HCT116 (cell line): ENCODE measurements around the gene GALNT18. TPM values are rescaled to one million over a fixed set of nuclear protein-coding genes. Genes with fewer than 3 reads are reported as not detected.

Source experiments
- ATAC-seq: fragments of 200-7000 bp; cut with Tn5 transposase; 2 replicates; pipeline ENCODE4 v1.9.1; 2020; ENCODE audit warnings: mild to moderate bottlenecking, moderate library complexity
- BruUV-seq: library from RNA; stranded (reverse); fragments of 400-500 nt; replicated peaks from 2 replicates; lab custom pipeline; 2021; lab: Mats Ljungman, UMichigan
- CTCF ChIA-PET: fragments of 300-600 bp; sonication (Branson Sonifier 250); formaldehyde crosslinking; loops from one replicate; lab custom pipeline; 2021; ENCODE audit warnings: antibody characterized with exemption; lab: Charles Lee
- POLR2A ChIA-PET: fragments of 300-600, 350-600 bp; sonication (Branson Sonifier 250); formaldehyde crosslinking; loops from one replicate; lab custom pipeline; 2021; ENCODE audit warnings: antibody characterized with exemption; lab: Charles Lee
- RAD21 ChIA-PET, 2 experiments: fragments of 300-600 bp; sonication (Branson Sonifier 250); formaldehyde crosslinking; loops; one replicate each; lab custom pipeline; 2023; ENCODE audit warnings: low total read pairs in 2 of 2; ENCODE audit not compliant: uncharacterized antibody in 2 of 2, unreplicated experiment in 2 of 2, low non-redundant PET in 1 of 2; lab: Charles Lee
- DNase-seq: peaks from one replicate; pipeline ENCODE4 v3.0.0-alpha.2; 2010; ENCODE audit warnings: low read depth, low spot score
- H2AFZ ChIP-seq: fragments of 200-600 bp; shearing (Covaris generic), sonication (generic); 2 replicates; pipeline ENCODE4 v1.6.1; 2017; ENCODE audit warnings: low read depth, mixed run types, mixed read lengths, antibody characterized with exemption, low read length; ENCODE audit not compliant: poor library complexity, severe bottlenecking
- H3K27ac ChIP-seq: 2 replicates; pipeline ENCODE4 v1.5.1; 2012; ENCODE audit warnings: low read depth, low read length
- H3K27me3 ChIP-seq: fragments of 200-600 bp; sonication (generic); 2 replicates; pipeline ENCODE4 v1.6.1; 2016; ENCODE audit warnings: mixed run types, low read length, mixed read lengths; ENCODE audit not compliant: insufficient read depth
- H3K36me3 ChIP-seq, 2 experiments: fragments of 200-500 bp in 1 of 2; fragments of 200-600 bp in 1 of 2; sonication (Bioruptor generic) in 1 of 2; sonication (generic) in 1 of 2; 2 replicates each; pipeline versions ENCODE4 v1.5.1 to v1.6.1; 2014 to 2016; ENCODE audit warnings: low read length in 2 of 2, inconsistent platforms in 1 of 2, mixed read lengths in 1 of 2, mixed run types in 1 of 2; ENCODE audit not compliant: insufficient read depth in 2 of 2, control insufficient read depth in 1 of 2
- H3K4me1 ChIP-seq, 2 experiments: fragments of 200-600 bp in 1 of 2; sonication (generic) in 1 of 2; 2 replicates each; pipeline versions ENCODE4 v1.5.1 to v1.6.1; 2012 to 2017; ENCODE audit warnings: low read length in 2 of 2, inconsistent platforms in 1 of 2, mild to moderate bottlenecking in 1 of 2, mixed read lengths in 1 of 2, mixed run types in 1 of 2, moderate library complexity in 1 of 2; ENCODE audit not compliant: insufficient read depth in 2 of 2, control insufficient read depth in 1 of 2
- H3K4me2 ChIP-seq: fragments of 200-600 bp; sonication (generic); 2 replicates; pipeline ENCODE4 v1.6.1; 2017; ENCODE audit warnings: mixed run types, low read length, mixed read lengths
- H3K4me3 ChIP-seq, 2 experiments: fragments of 200-600 bp in 1 of 2; sonication (generic) in 1 of 2; replicated peaks in 1 of 2; 2 replicates each; pipeline ENCODE4 v1.5.1; 2011 to 2016; ENCODE audit warnings: low read length in 2 of 2, control low read depth in 1 of 2, low read depth in 1 of 2, mild to moderate bottlenecking in 1 of 2, mixed read lengths in 1 of 2, mixed run types in 1 of 2
- H3K79me2 ChIP-seq: fragments of 200-600 bp; sonication (generic); 2 replicates; pipeline ENCODE4 v1.6.1; 2017; ENCODE audit warnings: mild to moderate bottlenecking, mixed run types, low read length, moderate library complexity, mixed read lengths; ENCODE audit not compliant: insufficient read depth
- H3K9ac ChIP-seq: fragments of 200-600 bp; sonication (generic); 2 replicates; pipeline ENCODE4 v1.6.1; 2016; ENCODE audit warnings: low read length, mixed read lengths
- H3K9me2 ChIP-seq: fragments of 200-600 bp; sonication (generic), shearing (Covaris generic); 2 replicates; pipeline ENCODE4 v1.6.1; 2017; ENCODE audit warnings: mixed run types, mild to moderate bottlenecking, moderate library complexity; ENCODE audit not compliant: insufficient read depth
- H3K9me3 ChIP-seq, 2 experiments: fragments of 200-500 bp in 1 of 2; fragments of 200-600 bp in 1 of 2; sonication (Bioruptor generic) in 1 of 2; sonication (generic) in 1 of 2; 2 replicates each; pipeline ENCODE4 v1.6.1; 2014 to 2017; ENCODE audit warnings: low read length in 2 of 2, mixed read lengths in 2 of 2, inconsistent platforms in 1 of 2, low read depth in 1 of 2, mild to moderate bottlenecking in 1 of 2, mixed run types in 1 of 2, moderate library complexity in 1 of 2; ENCODE audit not compliant: control insufficient read depth in 1 of 2, insufficient read depth in 1 of 2
- H4K20me1 ChIP-seq: fragments of 200-600 bp; sonication (generic), shearing (Covaris generic); 2 replicates; pipeline ENCODE4 v1.6.1; 2017; ENCODE audit warnings: mixed run types, mild to moderate bottlenecking, moderate library complexity; ENCODE audit not compliant: insufficient read depth
- CBX3 ChIP-seq: IDR thresholded peaks from 2 replicates; pipeline ENCODE4 v1.6.1; 2012; ENCODE audit warnings: low read depth
- CEBPB ChIP-seq: IDR thresholded peaks from 2 replicates; pipeline ENCODE4 v1.6.1; 2012; ENCODE audit warnings: low read depth
- EGR1 ChIP-seq: IDR thresholded peaks from 2 replicates; pipeline ENCODE4 v1.6.1; 2012; ENCODE audit warnings: low read depth
- ELF1 ChIP-seq: IDR thresholded peaks from 2 replicates; pipeline ENCODE4 v1.6.1; 2012; ENCODE audit warnings: low read depth, borderline replicate concordance
- EZH2 ChIP-seq: fragments of 200-600 bp; sonication (generic); IDR thresholded peaks from 2 replicates; pipeline ENCODE4 v1.6.1; 2017; ENCODE audit warnings: antibody characterized with exemption, mixed run types
- EZH2phosphoT487 ChIP-seq: fragments of 200-600 bp; IDR thresholded peaks from 2 replicates; pipeline ENCODE4 v1.6.1; 2018; ENCODE audit warnings: antibody characterized with exemption, borderline replicate concordance
- FOSL1 ChIP-seq: IDR thresholded peaks from 2 replicates; pipeline ENCODE4 v1.6.1; 2012; ENCODE audit warnings: low read depth
- POLR2A ChIP-seq: IDR thresholded peaks from 2 replicates; pipeline ENCODE4 v1.7.0; 2011; ENCODE audit warnings: borderline replicate concordance; ENCODE audit not compliant: insufficient read depth, insufficient read length; ENCODE audit errors: extremely low read depth
- POLR2AphosphoS5 ChIP-seq: IDR thresholded peaks from 2 replicates; pipeline ENCODE4 v1.6.1; 2011; ENCODE audit warnings: mild to moderate bottlenecking, low read depth, low read length, moderate library complexity
- RAD21 ChIP-seq: IDR thresholded peaks from 2 replicates; pipeline ENCODE4 v1.6.1; 2012; ENCODE audit warnings: low read depth, mild to moderate bottlenecking
- SIN3A ChIP-seq: IDR thresholded peaks from 2 replicates; pipeline ENCODE4 v1.6.1; 2012; ENCODE audit warnings: low read depth
- SRF ChIP-seq: IDR thresholded peaks from 2 replicates; pipeline ENCODE4 v1.6.1; 2012; ENCODE audit warnings: low read depth
- TCF7L2 ChIP-seq: IDR thresholded peaks from 2 replicates; pipeline ENCODE4 v1.7.0; 2011; ENCODE audit warnings: borderline replicate concordance, inconsistent platforms; ENCODE audit not compliant: insufficient read depth, insufficient read length; ENCODE audit errors: extremely low read depth
- YY1 ChIP-seq: IDR thresholded peaks from 2 replicates; pipeline ENCODE4 v1.6.1; 2011; ENCODE audit warnings: low read length, low read depth, moderate library complexity, mild to moderate bottlenecking; ENCODE audit not compliant: insufficient replicate concordance; ENCODE audit errors: extremely low read depth
- ZBTB33 ChIP-seq: IDR thresholded peaks from 2 replicates; pipeline ENCODE4 v1.6.1; 2011; ENCODE audit warnings: mild to moderate bottlenecking, low read length, moderate library complexity; ENCODE audit not compliant: insufficient replicate concordance; ENCODE audit errors: extremely low read depth
- ZFX ChIP-seq: fragments of 450-650 bp; IDR thresholded peaks from 2 replicates; pipeline ENCODE4 v1.6.1; 2017
- ZNF274 ChIP-seq: fragments of 200-500 bp; sonication (Bioruptor generic); IDR thresholded peaks from 2 replicates; pipeline ENCODE4 v1.6.1; 2014; ENCODE audit warnings: mild to moderate bottlenecking, low read depth, low read length, inconsistent platforms
- intact Hi-C: fragments of 100-400 bp; cut with micrococcal nuclease; formaldehyde crosslinking; loops from 2 replicates; pipeline ENCODE4 v1.10.0; 2022
- total RNA-seq: library from RNA; stranded (reverse); gene quantifications from one replicate; pipeline ENCODE4 v1.2.1, GENCODE V29; 2021; ENCODE audit not compliant: unreplicated experiment
- TF ChIP-seq, protein P1 (sequence below), 3 experiments: fragments of 200-600 bp in 1 of 3; sonication (generic) in 1 of 3; IDR thresholded peaks in 2 of 3; conservative IDR thresholded peaks in 1 of 3; 2 replicates each; pipeline ENCODE4 v1.5.1; 2012 to 2017; ENCODE audit warnings: low read depth in 2 of 3, low read length in 2 of 3, antibody characterized with exemption in 1 of 3, borderline replicate concordance in 1 of 3, control low read depth in 1 of 3, mild to moderate bottlenecking in 1 of 3, mixed read lengths in 1 of 3, mixed run types in 1 of 3, moderate library complexity in 1 of 3; ENCODE audit not compliant: insufficient read depth in 1 of 3
- TF ChIP-seq, protein P2 (sequence below): IDR thresholded peaks from 2 replicates; pipeline ENCODE4 v1.6.1; 2012

The GALNT18 gene
- total RNA-seq, 1 experiment from 2014 or later = 19.9 TPM

DNA sequence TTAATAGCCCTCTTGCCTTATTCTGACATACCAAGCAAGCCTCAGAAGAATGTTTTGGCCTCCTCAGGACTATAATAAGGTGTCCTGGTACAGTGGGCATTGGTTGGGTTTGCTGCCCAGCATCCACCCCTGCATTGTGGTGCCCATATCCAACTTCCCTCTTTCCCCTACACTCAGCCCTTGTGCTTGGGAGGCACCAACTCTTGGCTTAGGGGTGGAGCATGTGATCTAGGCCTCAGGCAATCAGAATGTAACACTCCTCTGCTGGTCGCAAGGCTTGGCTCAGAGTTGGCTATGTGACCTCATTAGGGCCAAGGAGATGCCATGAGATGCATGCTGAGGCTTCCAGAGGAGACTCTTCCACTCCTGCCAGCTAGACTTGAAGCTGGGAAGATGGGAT is 391.7 kb downstream of the GALNT18 start:
- peaks cover 9% of the 10 kb centered on the region; the same call in 1 of the 2 replicates for H3K27me3 ChIP-seq
- DNase-seq = no peak
- peaks cover 0 to 9% of the 10 kb centered on the region in 2 experiments; a peak in 1 of 4 replicates for H3K4me1 ChIP-seq
- no TSS peak for BruUV-seq
- no peaks in the 10 kb centered on the region for H3K9me3 ChIP-seq
- intact Hi-C loops = loop anchor here (2.0 kb wide), 1 partner anchor 557 kb away; no protein-coding TSS in a partner anchor
- ATAC-seq = no peak
- POLR2A ChIA-PET = no interaction called here
- H3K79me2 ChIP-seq = no peaks in the 10 kb centered on the region
- H3K36me3 ChIP-seq = no peaks in the 10 kb centered on the region
- no peak overlapping the region for H3K27ac ChIP-seq
- 0 out of 2 replicates have a peak overlapping the region, but pooled peaks have one; percentile 0 for H3K4me2 ChIP-seq
- CTCF ChIA-PET = no interaction called here
- H4K20me1 ChIP-seq = no peaks in the 10 kb centered on the region
- TF ChIP-seq YY1 (no peak), EGR1 (no peak), ZBTB33 (no peak), RAD21 (no peak), POLR2AphosphoS5 (no peak), EZH2phosphoT487 (no peak), TCF7L2 (no peak), ELF1 (no peak), CBX3 (no peak), SIN3A (no peak), ZFX (no peak), EZH2 (no peak), FOSL1 (no peak), ZNF274 (no peak), SRF (no peak), POLR2A (no peak), CEBPB (no peak)
- TF ChIP-seq, protein P1, sequence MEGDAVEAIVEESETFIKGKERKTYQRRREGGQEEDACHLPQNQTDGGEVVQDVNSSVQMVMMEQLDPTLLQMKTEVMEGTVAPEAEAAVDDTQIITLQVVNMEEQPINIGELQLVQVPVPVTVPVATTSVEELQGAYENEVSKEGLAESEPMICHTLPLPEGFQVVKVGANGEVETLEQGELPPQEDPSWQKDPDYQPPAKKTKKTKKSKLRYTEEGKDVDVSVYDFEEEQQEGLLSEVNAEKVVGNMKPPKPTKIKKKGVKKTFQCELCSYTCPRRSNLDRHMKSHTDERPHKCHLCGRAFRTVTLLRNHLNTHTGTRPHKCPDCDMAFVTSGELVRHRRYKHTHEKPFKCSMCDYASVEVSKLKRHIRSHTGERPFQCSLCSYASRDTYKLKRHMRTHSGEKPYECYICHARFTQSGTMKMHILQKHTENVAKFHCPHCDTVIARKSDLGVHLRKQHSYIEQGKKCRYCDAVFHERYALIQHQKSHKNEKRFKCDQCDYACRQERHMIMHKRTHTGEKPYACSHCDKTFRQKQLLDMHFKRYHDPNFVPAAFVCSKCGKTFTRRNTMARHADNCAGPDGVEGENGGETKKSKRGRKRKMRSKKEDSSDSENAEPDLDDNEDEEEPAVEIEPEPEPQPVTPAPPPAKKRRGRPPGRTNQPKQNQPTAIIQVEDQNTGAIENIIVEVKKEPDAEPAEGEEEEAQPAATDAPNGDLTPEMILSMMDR (IDR thresholded peaks at IDR 0.05 in 2 of 3, conservative IDR thresholded peaks at IDR 0.05 in 1 of 3; ENCODE audit: borderline replicate concordance in 1 of 3, insufficient read depth in 1 of 3, low read depth in 2 of 3, low read length in 2 of 3) = no peak
- TF ChIP-seq, protein P2, sequence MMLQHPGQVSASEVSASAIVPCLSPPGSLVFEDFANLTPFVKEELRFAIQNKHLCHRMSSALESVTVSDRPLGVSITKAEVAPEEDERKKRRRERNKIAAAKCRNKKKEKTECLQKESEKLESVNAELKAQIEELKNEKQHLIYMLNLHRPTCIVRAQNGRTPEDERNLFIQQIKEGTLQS = no peak
- TF ChIP-seq, all 23 proteins: peak for 0
- H3K9me2 ChIP-seq = no peaks in the 10 kb centered on the region
- H2AFZ ChIP-seq = no peak overlapping the region
- H3K9ac ChIP-seq = no peak overlapping the region
- no peak overlapping the region for H3K4me3 ChIP-seq
- RAD21 ChIA-PET = no interaction called here
